Prostate gland (tissue), 2 donors: ENCODE results near the gene CD248. TPM values are rescaled to one million over a fixed set of nuclear protein-coding genes. Genes with fewer than 3 reads are reported as not detected.

Source experiments
- DNase-seq: peaks from one replicate; pipeline ENCODE4 v3.0.0-alpha.2; 2019; ENCODE audit warnings: low spot score
- H3K27ac ChIP-seq, 2 donors: fragments of 200-600 bp; sonication (generic); 2 replicates each; pipeline ENCODE4 v1.5.1; 2017 to 2019
- H3K27me3 ChIP-seq: fragments of 200-600 bp; sonication (generic); replicated peaks from 2 replicates; pipeline ENCODE4 v1.5.1; 2019; ENCODE audit not compliant: insufficient read depth
- H3K36me3 ChIP-seq, 2 donors: fragments of 200-600 bp; sonication (generic); 1 replicate in 1 of 2; 2 replicates in 1 of 2; pipeline versions ENCODE4 v1.5.1 to v1.8.1; 2017 to 2019
- H3K4me1 ChIP-seq: fragments of 200-600 bp; sonication (generic); replicated peaks from 2 replicates; pipeline ENCODE4 v1.5.1; 2019
- H3K4me3 ChIP-seq, 2 donors: fragments of 200-600 bp; sonication (generic); 2 replicates each; pipeline ENCODE4 v1.5.1; 2017 to 2019
- H3K9me3 ChIP-seq: fragments of 200-600 bp; sonication (generic); 2 replicates; pipeline ENCODE4 v1.5.1; 2017
- POLR2A ChIP-seq: fragments of 450-650 bp; IDR thresholded peaks from one replicate; pipeline ENCODE4 v1.6.1; 2016; ENCODE audit warnings: antibody characterized with exemption, mild to moderate bottlenecking
- POLR2AphosphoS5 ChIP-seq: sonication (generic); formaldehyde crosslinking; IDR thresholded peaks from one replicate; pipeline ENCODE4 v1.6.1; 2017; ENCODE audit warnings: antibody characterized with exemption
- WGBS: methylation state at CpG from one replicate; pipeline ENCODE4 v1.1.5; 2018; 5-methylcytosine and 5-hydroxymethylcytosine counted together
- intact Hi-C: fragments of 100-400 bp; cut with DNase I; formaldehyde crosslinking; loops from one replicate; pipeline ENCODE4 v1.14.2; 2022
- total RNA-seq, 2 donors: library from RNA; depleted of rRNA; stranded (reverse); fragments of >200 nt; gene quantifications; one replicate each; pipeline ENCODE4 v1.1.0, GENCODE V29; 2016
- TF ChIP-seq, protein P1 (sequence below), 4 experiments: fragments of 200-600 bp in 2 of 4; fragments of 450-650 bp in 2 of 4; sonication (generic) in 2 of 4; IDR thresholded peaks; 1 replicate in 3 of 4; 2 replicates in 1 of 4; pipeline ENCODE4 v1.5.1; 2016 to 2019; ENCODE audit warnings: antibody characterized with exemption in 4 of 4, mild to moderate bottlenecking in 2 of 4, moderate library complexity in 2 of 4

Gene CD248
- total RNA-seq, 2 donors from 2014 or later: 1.9 to 7.3 TPM

DNA sequence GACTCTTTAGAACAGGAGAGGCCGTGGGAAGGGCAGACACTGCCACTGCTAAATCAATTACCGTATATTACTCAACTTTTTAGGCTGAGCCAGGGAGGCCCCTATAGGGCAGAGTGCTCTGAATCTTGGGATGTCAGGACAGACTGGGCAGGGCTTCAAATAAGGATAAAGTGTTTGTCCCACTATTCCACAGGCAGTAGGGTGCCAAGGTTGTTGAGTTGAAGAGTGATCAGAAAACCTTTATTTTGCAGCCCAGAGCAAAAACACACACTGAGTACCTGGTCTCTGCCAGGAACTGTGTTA is 32.2 kb upstream of the CD248 start:
- Histone ChIP-seq H3K4me3 (no peak overlapping the region), H3K4me1 (peaks cover 11% of the 10 kb centered on the region), H3K27ac (no peak overlapping the region), H3K27me3 (no peaks in the 10 kb centered on the region), H3K9me3 (no peaks in the 10 kb centered on the region), H3K36me3 (no peaks in the 10 kb centered on the region)
- TF ChIP-seq POLR2A (no peak), POLR2AphosphoS5 (no peak)
- TF ChIP-seq, protein P1, sequence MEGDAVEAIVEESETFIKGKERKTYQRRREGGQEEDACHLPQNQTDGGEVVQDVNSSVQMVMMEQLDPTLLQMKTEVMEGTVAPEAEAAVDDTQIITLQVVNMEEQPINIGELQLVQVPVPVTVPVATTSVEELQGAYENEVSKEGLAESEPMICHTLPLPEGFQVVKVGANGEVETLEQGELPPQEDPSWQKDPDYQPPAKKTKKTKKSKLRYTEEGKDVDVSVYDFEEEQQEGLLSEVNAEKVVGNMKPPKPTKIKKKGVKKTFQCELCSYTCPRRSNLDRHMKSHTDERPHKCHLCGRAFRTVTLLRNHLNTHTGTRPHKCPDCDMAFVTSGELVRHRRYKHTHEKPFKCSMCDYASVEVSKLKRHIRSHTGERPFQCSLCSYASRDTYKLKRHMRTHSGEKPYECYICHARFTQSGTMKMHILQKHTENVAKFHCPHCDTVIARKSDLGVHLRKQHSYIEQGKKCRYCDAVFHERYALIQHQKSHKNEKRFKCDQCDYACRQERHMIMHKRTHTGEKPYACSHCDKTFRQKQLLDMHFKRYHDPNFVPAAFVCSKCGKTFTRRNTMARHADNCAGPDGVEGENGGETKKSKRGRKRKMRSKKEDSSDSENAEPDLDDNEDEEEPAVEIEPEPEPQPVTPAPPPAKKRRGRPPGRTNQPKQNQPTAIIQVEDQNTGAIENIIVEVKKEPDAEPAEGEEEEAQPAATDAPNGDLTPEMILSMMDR (IDR thresholded peaks at IDR 0.05): no peak
- 73% methylated on average over 2 of the region's 2 CpGs for WGBS
- DNase-seq: no peak
- intact Hi-C loops: no loop called here

DNA sequence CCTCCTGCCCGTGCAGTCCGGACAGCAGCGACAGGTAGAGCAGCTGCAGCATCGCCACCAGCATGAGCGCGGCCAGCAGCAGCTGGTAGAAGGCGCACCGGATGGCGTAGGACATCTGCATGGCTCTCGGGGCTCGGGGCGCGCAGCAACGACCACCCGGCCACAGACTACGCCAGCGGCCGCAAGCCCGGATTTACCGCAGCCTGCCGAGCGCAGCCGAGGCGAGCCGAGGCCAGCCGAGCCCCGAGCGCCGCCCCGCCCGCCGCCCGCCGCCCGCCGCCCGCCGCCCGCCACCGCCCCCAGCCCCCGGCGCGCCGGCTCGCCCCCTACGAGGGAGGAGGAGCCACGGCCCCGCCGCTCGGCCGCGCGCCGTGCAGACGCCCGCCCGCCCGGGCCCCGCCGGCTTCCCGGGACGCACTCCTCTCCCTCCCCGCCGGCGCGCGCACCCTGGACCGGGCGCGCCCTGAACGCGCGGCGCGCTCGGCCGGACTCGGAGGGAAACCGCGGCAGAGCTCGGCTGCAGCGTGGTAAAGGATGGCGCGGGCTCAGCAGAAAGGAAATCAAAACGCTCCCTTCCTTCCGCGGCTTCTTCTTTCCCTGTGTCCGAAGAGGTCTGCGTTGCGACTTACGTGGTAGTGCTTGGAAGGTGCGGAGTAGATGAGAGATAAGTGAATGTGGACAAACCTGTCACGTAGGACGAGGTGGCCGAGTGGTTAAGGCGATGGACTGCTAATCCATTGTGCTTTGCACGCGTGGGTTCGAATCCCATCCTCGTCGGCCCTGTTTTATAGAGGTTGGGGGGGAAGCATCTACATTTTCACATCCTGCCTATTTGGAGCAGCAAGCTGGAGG is 30.8 kb upstream of the CD248 start, which contains the start of gene B4GAT1:
Gene B4GAT1, minus strand, starts transcription at position 205 of the 852 bp plus-strand sequence. Its CDS starts 84 bp downstream, at position 121.
- H3K4me3 ChIP-seq: peak within 1 kb of the TSS; percentile 75 to 87
- H3K4me1 ChIP-seq: peaks cover 13% of the 10 kb centered on the region
- peak; percentile 93 for DNase-seq
- intact Hi-C loops: no loop called here
- H3K36me3 ChIP-seq: no peaks in the 10 kb centered on the region
- under 1% methylated on average over 50 of the region's 101 CpGs for WGBS
- TF ChIP-seq POLR2AphosphoS5 (peak; percentile 91), POLR2A (peak; percentile 53)
- TF ChIP-seq, protein P1 (IDR thresholded peaks at IDR 0.05): no peak
- peak within 1 kb of the TSS; percentile 90 to 92 for H3K27ac ChIP-seq
- no peaks in the 10 kb centered on the region for H3K9me3 ChIP-seq
- no peaks in the 10 kb centered on the region for H3K27me3 ChIP-seq

DNA sequence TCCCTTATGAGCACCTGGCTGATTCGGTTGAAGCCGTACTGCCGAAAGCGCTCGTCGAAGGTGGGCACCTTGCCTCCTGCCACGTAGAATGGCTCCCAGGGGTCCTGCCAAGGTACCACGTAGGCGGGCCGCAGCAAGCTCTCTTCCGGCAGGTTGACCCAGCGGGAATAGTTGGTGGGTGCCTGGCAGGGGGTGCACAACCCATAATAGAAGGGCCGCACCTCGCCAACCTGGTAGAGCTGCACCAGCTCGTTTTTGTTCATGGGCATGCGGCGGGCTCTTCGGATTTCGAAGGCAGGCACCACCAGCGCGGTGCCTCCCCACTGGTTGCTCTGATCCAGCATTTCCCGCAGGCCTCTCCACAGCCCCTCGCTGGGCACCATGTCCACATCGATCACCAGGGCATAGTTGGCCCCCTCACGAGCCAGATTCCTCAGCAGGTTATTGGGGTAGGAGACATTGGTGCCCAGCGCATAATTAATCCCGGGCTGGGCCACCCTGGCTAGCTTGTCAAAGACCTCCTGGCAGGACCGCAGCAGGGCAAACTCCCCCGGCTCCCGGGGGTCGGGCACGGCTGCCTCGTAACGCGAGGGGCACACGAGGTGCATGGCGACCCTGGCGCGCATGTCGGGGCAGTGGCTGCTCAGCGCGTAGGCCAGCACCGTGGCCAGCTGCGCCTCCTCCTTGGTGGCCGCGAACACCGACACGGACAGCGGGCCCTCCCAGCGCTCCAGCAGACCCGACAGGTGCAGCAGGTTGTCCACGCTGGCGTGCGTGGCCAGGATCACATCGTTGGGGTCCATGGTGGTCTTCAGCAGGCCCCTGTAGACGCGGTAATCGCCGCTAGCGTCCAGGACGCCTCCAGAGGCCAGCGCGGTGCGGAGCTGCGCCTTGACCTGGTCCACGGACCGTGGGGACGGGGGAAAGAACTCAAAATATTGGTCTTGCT is 29.9 kb upstream of the CD248 start:
- no peak for DNase-seq
- H3K4me3 ChIP-seq: peak overlapping the region; percentile 75 to 87
- intact Hi-C loops: no loop called here
- H3K36me3 ChIP-seq: peaks cover under 1 to 1% of the 10 kb centered on the region in 2 donors
- no peak for TF ChIP-seq POLR2AphosphoS5
- WGBS: 28% methylated on average over 53 of the region's 68 CpGs
- H3K27me3 ChIP-seq: no peaks in the 10 kb centered on the region
- H3K9me3 ChIP-seq: no peaks in the 10 kb centered on the region
- peaks cover 13% of the 10 kb centered on the region for H3K4me1 ChIP-seq
- H3K27ac ChIP-seq: peak overlapping the region; percentile 90 to 92

DNA sequence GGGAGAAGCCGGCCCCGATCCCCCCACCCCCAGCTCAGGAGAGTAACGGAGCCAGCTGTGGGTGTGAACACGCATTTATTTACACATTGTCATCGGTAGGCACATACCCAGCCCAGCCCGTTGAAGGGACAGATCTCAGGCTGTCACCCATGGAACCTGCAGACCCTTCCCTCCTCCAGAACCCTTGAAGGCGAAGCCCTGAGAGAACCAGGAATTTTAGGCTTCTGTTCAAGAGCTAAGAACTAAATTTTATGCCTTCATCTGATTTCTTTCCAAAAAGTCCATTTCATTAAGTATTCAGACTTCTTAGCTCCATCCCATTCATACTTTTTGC is 28.4 kb upstream of the CD248 start:
- Histone ChIP-seq H3K27me3 (no peaks in the 10 kb centered on the region), H3K4me1 (peaks cover 13% of the 10 kb centered on the region), H3K9me3 (no peaks in the 10 kb centered on the region), H3K27ac (peak overlapping the region; percentile 66 to 70), H3K36me3 (peaks cover 6 to 16% of the 10 kb centered on the region in 2 donors), H3K4me3 (peak overlapping the region; percentile 75 to 94)
- intact Hi-C loops: no loop called here
- WGBS: 2% methylated on average over 7 of the region's 7 CpGs
- DNase-seq: no peak
- no peak for TF ChIP-seq POLR2A
- TF ChIP-seq, protein P1 (IDR thresholded peaks at IDR 0.05): no peak
- TF ChIP-seq POLR2AphosphoS5: no peak
